ENCODE results near the gene DCHS2. TPM values are rescaled to one million over a fixed set of nuclear protein-coding genes. Genes with fewer than 3 reads are reported as not detected.

Gene DCHS2
- 0.04 TPM in 2 replicates for polyA plus RNA-seq (2013)

GRCh38 chr4:154491341-154492271 is at the start of gene DCHS2:
DCHS2 (minus strand) TSS chr4:154491799; CDS start chr4:154491355, 444 bp downstream.
- H3K27me3 ChIP-seq (ENCODE audit: insufficient read depth, low read length), result peaks cover 38% of the 10 kb centered on the region
- WGBS (ENCODE audit: extremely low coverage, insufficient coverage, insufficient read length), result no CpG with 5 or more reads among the region's 53 CpGs
- H2BK120ac ChIP-seq (ENCODE audit: insufficient read depth, low read length, poor library complexity), result no peak within 1 kb of the TSS
- peaks cover 22% of the 10 kb centered on the region for H3K9me3 ChIP-seq (ENCODE audit: insufficient read depth, low read depth, low read length)
- H3K36me3 ChIP-seq (ENCODE audit: control insufficient read depth in 1 of 2, insufficient read depth in 2 of 2, low read length in 2 of 2), result no peaks in the 10 kb centered on the region
- H3K14ac ChIP-seq (ENCODE audit: low read length), result no peak within 1 kb of the TSS
- peak within 1 kb of the TSS; percentile 49 for H3K4me2 ChIP-seq (ENCODE audit: low read length)
- no peak within 1 kb of the TSS for H3K27ac ChIP-seq (ENCODE audit: low read depth, low read length)
- peaks cover 9 to 11% of the 10 kb centered on the region in 2 experiments for H3K4me1 ChIP-seq (ENCODE audit: control insufficient read depth in 1 of 2, insufficient read depth in 2 of 2, low read length in 2 of 2)
- H3K9ac ChIP-seq (ENCODE audit: low read length), result no peak within 1 kb of the TSS
- no peak within 1 kb of the TSS for H2AK5ac ChIP-seq (ENCODE audit: low read length)
- no peak within 1 kb of the TSS for H3K18ac ChIP-seq (ENCODE audit: low read length)
- DNase-seq, result no peak
- H4K8ac ChIP-seq (ENCODE audit: low read depth, low read length), result no peak within 1 kb of the TSS
- H2BK5ac ChIP-seq (ENCODE audit: low read depth, low read length, poor library complexity), result no peak within 1 kb of the TSS
- H3K79me2 ChIP-seq (ENCODE audit: control insufficient read depth, insufficient read depth, low read length, poor library complexity), result no peaks in the 10 kb centered on the region
- no peak within 1 kb of the TSS for H2BK12ac ChIP-seq (ENCODE audit: low read length)
- peak within 1 kb of the TSS; percentile 46 for H3K4me3 ChIP-seq (ENCODE audit: low read depth, low read length)
- no peaks in the 10 kb centered on the region for H3K79me1 ChIP-seq (ENCODE audit: low read length)
- H4K12ac ChIP-seq (ENCODE audit: low read depth, low read length), result no peak within 1 kb of the TSS
- H3K4ac ChIP-seq (ENCODE audit: low read depth, low read length), result no peak within 1 kb of the TSS
- no peak within 1 kb of the TSS for H4K91ac ChIP-seq (ENCODE audit: low read depth, low read length)
- no peak within 1 kb of the TSS for H3K23ac ChIP-seq (ENCODE audit: low read length)
- H2AFZ ChIP-seq (ENCODE audit: insufficient read depth, low read length, poor library complexity), result no peak within 1 kb of the TSS

GRCh38 chr4:154534296-154534695 is 42.7 kb upstream of the DCHS2 start:
- no peak overlapping the region for H3K4me3 ChIP-seq (ENCODE audit: low read depth, low read length)
- H3K9me3 ChIP-seq (ENCODE audit: insufficient read depth, low read depth, low read length), result no peaks in the 10 kb centered on the region
- WGBS (ENCODE audit: extremely low coverage, insufficient coverage, insufficient read length), result no CpG with 5 or more reads among the region's 1 CpG
- no peaks in the 10 kb centered on the region for H3K79me2 ChIP-seq (ENCODE audit: control insufficient read depth, insufficient read depth, low read length, poor library complexity)
- H3K27me3 ChIP-seq (ENCODE audit: insufficient read depth, low read length), result no peaks in the 10 kb centered on the region
- no peak overlapping the region for H3K27ac ChIP-seq (ENCODE audit: low read depth, low read length)
- H2BK5ac ChIP-seq (ENCODE audit: low read depth, low read length, poor library complexity), result no peak overlapping the region
- H2BK12ac ChIP-seq (ENCODE audit: low read length), result no peak overlapping the region
- no peak overlapping the region for H4K8ac ChIP-seq (ENCODE audit: low read depth, low read length)
- H2AK5ac ChIP-seq (ENCODE audit: low read length), result no peak overlapping the region
- no peak overlapping the region for H3K4ac ChIP-seq (ENCODE audit: low read depth, low read length)
- H2AFZ ChIP-seq (ENCODE audit: insufficient read depth, low read length, poor library complexity), result no peak overlapping the region
- no peak overlapping the region for H3K23ac ChIP-seq (ENCODE audit: low read length)
- H4K12ac ChIP-seq (ENCODE audit: low read depth, low read length), result no peak overlapping the region
- no peaks in the 10 kb centered on the region for H3K79me1 ChIP-seq (ENCODE audit: low read length)
- no peak overlapping the region for H3K4me2 ChIP-seq (ENCODE audit: low read length)
- no peak overlapping the region for H3K9ac ChIP-seq (ENCODE audit: low read length)
- H4K91ac ChIP-seq (ENCODE audit: low read depth, low read length), result no peak overlapping the region
- H3K36me3 ChIP-seq (ENCODE audit: control insufficient read depth in 1 of 2, insufficient read depth in 2 of 2, low read length in 2 of 2), result peaks cover 0 to 7% of the 10 kb centered on the region in 2 experiments
- H3K4me1 ChIP-seq (ENCODE audit: control insufficient read depth in 1 of 2, insufficient read depth in 2 of 2, low read length in 2 of 2), result no peaks in the 10 kb centered on the region
- H2BK120ac ChIP-seq (ENCODE audit: insufficient read depth, low read length, poor library complexity), result no peak overlapping the region
- no peak overlapping the region for H3K18ac ChIP-seq (ENCODE audit: low read length)
- H3K14ac ChIP-seq (ENCODE audit: low read length), result no peak overlapping the region
- DNase-seq, result no peak

- no CpG with 5 or more reads among the region's 4 CpGs for WGBS (ENCODE audit: extremely low coverage, insufficient coverage, insufficient read length)
- Histone ChIP-seq H3K79me2 (ENCODE audit: control insufficient read depth, insufficient read depth, low read length, poor library complexity) (no peaks in the 10 kb centered on the region), H3K27ac (ENCODE audit: low read depth, low read length) (no peak overlapping the region)
Observed at GRCh38 chr4:154529728-154530519, 38.3 kb upstream of the DCHS2 start.

GRCh38 chr4:154528869-154529268 is 37.3 kb upstream of the DCHS2 start:
- Histone ChIP-seq H3K4me3 (ENCODE audit: low read depth, low read length) (no peak overlapping the region), H2AFZ (ENCODE audit: insufficient read depth, low read length, poor library complexity) (no peak overlapping the region), H3K79me2 (ENCODE audit: control insufficient read depth, insufficient read depth, low read length, poor library complexity) (no peaks in the 10 kb centered on the region), H3K14ac (ENCODE audit: low read length) (no peak overlapping the region), H3K4ac (ENCODE audit: low read depth, low read length) (no peak overlapping the region), H3K23ac (ENCODE audit: low read length) (no peak overlapping the region), H3K79me1 (ENCODE audit: low read length) (no peaks in the 10 kb centered on the region), H4K12ac (ENCODE audit: low read depth, low read length) (no peak overlapping the region), H3K4me2 (ENCODE audit: low read length) (no peak overlapping the region), H2BK120ac (ENCODE audit: insufficient read depth, low read length, poor library complexity) (no peak overlapping the region), H3K27me3 (ENCODE audit: insufficient read depth, low read length) (no peaks in the 10 kb centered on the region), H3K9me3 (ENCODE audit: insufficient read depth, low read depth, low read length) (no peaks in the 10 kb centered on the region), H3K27ac (ENCODE audit: low read depth, low read length) (no peak overlapping the region), H2BK12ac (ENCODE audit: low read length) (no peak overlapping the region), H3K4me1 (ENCODE audit: control insufficient read depth in 1 of 2, insufficient read depth in 2 of 2, low read length in 2 of 2) (no peaks in the 10 kb centered on the region), H4K8ac (ENCODE audit: low read depth, low read length) (no peak overlapping the region), H2BK5ac (ENCODE audit: low read depth, low read length, poor library complexity) (no peak overlapping the region), H2AK5ac (ENCODE audit: low read length) (no peak overlapping the region), H3K9ac (ENCODE audit: low read length) (no peak overlapping the region), H4K91ac (ENCODE audit: low read depth, low read length) (no peak overlapping the region), H3K36me3 (ENCODE audit: control insufficient read depth in 1 of 2, insufficient read depth in 2 of 2, low read length in 2 of 2) (no peaks in the 10 kb centered on the region), H3K18ac (ENCODE audit: low read length) (no peak overlapping the region)
- WGBS (ENCODE audit: extremely low coverage, insufficient coverage, insufficient read length), result no CpG with 5 or more reads among the region's 2 CpGs
- DNase-seq, result no peak

More at GRCh38 chr4:154529728-154530519, 38.3 kb upstream of the DCHS2 start:
- no peak overlapping the region for H4K91ac ChIP-seq (ENCODE audit: low read depth, low read length)
- H3K14ac ChIP-seq (ENCODE audit: low read length), result no peak overlapping the region
- H3K27me3 ChIP-seq (ENCODE audit: insufficient read depth, low read length), result no peaks in the 10 kb centered on the region
- H2AFZ ChIP-seq (ENCODE audit: insufficient read depth, low read length, poor library complexity), result no peak overlapping the region
- H2BK12ac ChIP-seq (ENCODE audit: low read length), result no peak overlapping the region
- H3K4ac ChIP-seq (ENCODE audit: low read depth, low read length), result no peak overlapping the region
- no peaks in the 10 kb centered on the region for H3K79me1 ChIP-seq (ENCODE audit: low read length)
- no peaks in the 10 kb centered on the region for H3K4me1 ChIP-seq (ENCODE audit: control insufficient read depth in 1 of 2, insufficient read depth in 2 of 2, low read length in 2 of 2)
- no peak overlapping the region for H3K9ac ChIP-seq (ENCODE audit: low read length)
- H3K4me3 ChIP-seq (ENCODE audit: low read depth, low read length), result no peak overlapping the region
- no peak overlapping the region for H3K18ac ChIP-seq (ENCODE audit: low read length)
- H2BK5ac ChIP-seq (ENCODE audit: low read depth, low read length, poor library complexity), result no peak overlapping the region
- no peak for DNase-seq
- no peaks in the 10 kb centered on the region for H3K9me3 ChIP-seq (ENCODE audit: insufficient read depth, low read depth, low read length)
- no peaks in the 10 kb centered on the region for H3K36me3 ChIP-seq (ENCODE audit: control insufficient read depth in 1 of 2, insufficient read depth in 2 of 2, low read length in 2 of 2)
- H4K8ac ChIP-seq (ENCODE audit: low read depth, low read length), result no peak overlapping the region
- no peak overlapping the region for H2AK5ac ChIP-seq (ENCODE audit: low read length)
- H4K12ac ChIP-seq (ENCODE audit: low read depth, low read length), result no peak overlapping the region
- H3K23ac ChIP-seq (ENCODE audit: low read length), result no peak overlapping the region
- H2BK120ac ChIP-seq (ENCODE audit: insufficient read depth, low read length, poor library complexity), result no peak overlapping the region
- H3K4me2 ChIP-seq (ENCODE audit: low read length), result no peak overlapping the region
